Measurements from ENCODE around the gene LSMEM2.

DNA sequence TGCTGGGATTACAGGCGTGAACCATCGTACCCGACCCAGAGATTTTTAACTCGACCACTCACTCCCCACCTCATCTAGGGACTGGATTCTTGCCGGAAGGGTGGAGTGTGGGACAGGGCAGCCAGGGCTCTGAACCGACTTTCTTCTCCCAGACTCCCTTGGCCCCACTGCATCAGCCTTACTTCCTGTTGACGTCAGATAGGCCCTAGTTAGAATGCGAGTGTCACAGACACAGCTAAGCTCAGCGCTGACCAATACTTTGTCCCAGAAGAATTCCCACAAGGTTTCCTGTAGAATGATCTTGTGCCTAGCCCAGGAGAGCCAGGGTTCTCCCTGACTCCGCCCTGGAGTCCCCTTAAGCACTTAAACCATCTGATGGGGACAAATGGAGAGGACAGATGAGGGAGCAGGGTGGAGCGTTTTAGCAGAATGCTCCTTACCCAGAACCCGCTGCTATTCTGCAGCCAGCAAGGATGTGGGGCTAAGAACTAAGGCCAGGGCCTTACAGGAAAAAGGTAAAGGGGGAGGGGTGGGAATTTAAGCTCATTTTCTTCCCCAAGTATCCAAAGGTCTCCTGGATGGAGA is 54.9 kb downstream of the LSMEM2 start:
- TF ChIP-seq EZH2 (IDR thresholded peaks at IDR 0.05; ENCODE audit: low read depth, unreplicated experiment) (no peak), CTCF (conservative IDR thresholded peaks at IDR 0.05; ENCODE audit: low read depth in 2 of 2) (no peak), EZH2phosphoT487 (IDR thresholded peaks at IDR 0.05; ENCODE audit: unreplicated experiment) (no peak), CREB1 (CRISPR knock-in tag; IDR thresholded peaks at IDR 0.05; ENCODE audit: low read depth) (no peak), POLR2AphosphoS5 (IDR thresholded peaks at IDR 0.05; ENCODE audit: low read depth) (no peak), ETS1 (IDR thresholded peaks at IDR 0.05) (no peak), REST (IDR thresholded peaks at IDR 0.05; ENCODE audit: unreplicated experiment) (no peak), STAT1 (IDR thresholded peaks at IDR 0.05; ENCODE audit: unreplicated experiment) (no peak), JUNB (IDR thresholded peaks at IDR 0.05; ENCODE audit: unreplicated experiment) (no peak), ZNF114 (CRISPR knock-in tag; IDR thresholded peaks at IDR 0.05) (no peak), ZNF331 (CRISPR knock-in tag; IDR thresholded peaks at IDR 0.05; ENCODE audit: low read depth) (no peak), NANOG (IDR thresholded peaks at IDR 0.05; ENCODE audit: borderline replicate concordance) (no peak), ZNF462 (CRISPR knock-in tag; IDR thresholded peaks at IDR 0.05) (no peak)

Data from GM23338 (cell line).